Measurements from ENCODE around the gene FOS. TPM values are rescaled to one million over a fixed set of nuclear protein-coding genes. Genes with fewer than 3 reads are reported as not detected.

The FOS gene
- total RNA-seq, 1 experiment from 2014 or later: 149 TPM

- no TSS peak for BruUV-seq (replicated peaks)
- Mint-ChIP-seq H3K27ac (ENCODE audit: unreplicated experiment) (no peak overlapping the region), H3K36me3 (ENCODE audit: insufficient read depth, unreplicated experiment) (peaks cover 30% of the 10 kb centered on the region), H3K4me1 (ENCODE audit: low read depth, unreplicated experiment) (peaks cover 17% of the 10 kb centered on the region), H3K4me3 (ENCODE audit: low read depth, unreplicated experiment) (no peak overlapping the region), H3K27me3 (ENCODE audit: unreplicated experiment) (no peaks in the 10 kb centered on the region), H3K9me3 (ENCODE audit: low read depth, unreplicated experiment) (no peaks in the 10 kb centered on the region)
- TF ChIP-seq, protein P1, sequence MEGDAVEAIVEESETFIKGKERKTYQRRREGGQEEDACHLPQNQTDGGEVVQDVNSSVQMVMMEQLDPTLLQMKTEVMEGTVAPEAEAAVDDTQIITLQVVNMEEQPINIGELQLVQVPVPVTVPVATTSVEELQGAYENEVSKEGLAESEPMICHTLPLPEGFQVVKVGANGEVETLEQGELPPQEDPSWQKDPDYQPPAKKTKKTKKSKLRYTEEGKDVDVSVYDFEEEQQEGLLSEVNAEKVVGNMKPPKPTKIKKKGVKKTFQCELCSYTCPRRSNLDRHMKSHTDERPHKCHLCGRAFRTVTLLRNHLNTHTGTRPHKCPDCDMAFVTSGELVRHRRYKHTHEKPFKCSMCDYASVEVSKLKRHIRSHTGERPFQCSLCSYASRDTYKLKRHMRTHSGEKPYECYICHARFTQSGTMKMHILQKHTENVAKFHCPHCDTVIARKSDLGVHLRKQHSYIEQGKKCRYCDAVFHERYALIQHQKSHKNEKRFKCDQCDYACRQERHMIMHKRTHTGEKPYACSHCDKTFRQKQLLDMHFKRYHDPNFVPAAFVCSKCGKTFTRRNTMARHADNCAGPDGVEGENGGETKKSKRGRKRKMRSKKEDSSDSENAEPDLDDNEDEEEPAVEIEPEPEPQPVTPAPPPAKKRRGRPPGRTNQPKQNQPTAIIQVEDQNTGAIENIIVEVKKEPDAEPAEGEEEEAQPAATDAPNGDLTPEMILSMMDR (IDR thresholded peaks at IDR 0.05; ENCODE audit: unreplicated experiment): no peak
- intact Hi-C loops (cut with micrococcal nuclease; ENCODE audit: unreplicated experiment): no loop called here
- no peak for DNase-seq
- CTCF ChIA-PET: interaction anchor here (0.6 kb wide), 1 partner anchor 1890 kb away, joined by 3 read pairs; the partner anchor contains the start of gene TMEM63C
These were observed 12.7 kb downstream of the FOS start for GRCh38 chr14:75291331-75291730.

GRCh38 chr14:75292101-75292563, 13.5 kb downstream of the FOS start:
- H3K27ac Mint-ChIP-seq (ENCODE audit: unreplicated experiment): no peak overlapping the region

DNA sequence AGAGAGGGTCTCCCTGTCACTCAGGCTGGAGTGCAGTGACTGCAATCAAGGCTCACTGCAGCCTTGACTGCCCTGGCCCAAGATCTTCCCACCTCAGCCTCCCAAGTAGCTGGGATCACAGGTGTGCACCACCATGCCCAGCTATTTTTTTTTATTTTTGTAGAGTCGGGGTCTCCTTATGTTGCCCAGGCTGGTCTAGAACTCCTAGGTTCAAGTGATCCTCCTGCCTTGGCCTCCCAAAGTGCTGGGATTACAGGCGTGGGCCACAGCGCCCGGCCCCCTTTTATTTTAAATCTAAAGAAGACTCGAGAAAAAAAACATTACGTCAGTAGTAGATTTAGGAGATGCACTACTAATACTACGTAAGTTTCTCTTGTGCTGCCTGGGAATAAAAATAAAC, 14.3 kb downstream of the FOS start:
- H3K4me3 Mint-ChIP-seq (ENCODE audit: low read depth, unreplicated experiment): peak overlapping the region; percentile 60
- H3K27ac Mint-ChIP-seq (ENCODE audit: unreplicated experiment): peak overlapping the region; percentile 97
- BruUV-seq (replicated peaks): no TSS peak
- no peaks in the 10 kb centered on the region for H3K27me3 Mint-ChIP-seq (ENCODE audit: unreplicated experiment)
- TF ChIP-seq, protein P1 (IDR thresholded peaks at IDR 0.05; ENCODE audit: unreplicated experiment): no peak
- H3K9me3 Mint-ChIP-seq (ENCODE audit: low read depth, unreplicated experiment): no peaks in the 10 kb centered on the region
- CTCF ChIA-PET: interaction anchor here (1.0 kb wide), 1 partner anchor 10 kb away, joined by 3 read pairs; no protein-coding TSS in a partner anchor
- intact Hi-C loops (cut with micrococcal nuclease; ENCODE audit: unreplicated experiment): no loop called here
- peaks cover 30% of the 10 kb centered on the region for H3K36me3 Mint-ChIP-seq (ENCODE audit: insufficient read depth, unreplicated experiment)
- no peak for DNase-seq
- H3K4me1 Mint-ChIP-seq (ENCODE audit: low read depth, unreplicated experiment): peaks cover 14% of the 10 kb centered on the region

More at GRCh38 chr14:75292101-75292563, 13.5 kb downstream of the FOS start:
- no peaks in the 10 kb centered on the region for H3K27me3 Mint-ChIP-seq (ENCODE audit: unreplicated experiment)
- H3K36me3 Mint-ChIP-seq (ENCODE audit: insufficient read depth, unreplicated experiment): peaks cover 30% of the 10 kb centered on the region
- DNase-seq: no peak
- H3K4me3 Mint-ChIP-seq (ENCODE audit: low read depth, unreplicated experiment): no peak overlapping the region
- peaks cover 14% of the 10 kb centered on the region for H3K4me1 Mint-ChIP-seq (ENCODE audit: low read depth, unreplicated experiment)
- intact Hi-C loops (cut with micrococcal nuclease; ENCODE audit: unreplicated experiment): no loop called here
- TF ChIP-seq, protein P1 (IDR thresholded peaks at IDR 0.05; ENCODE audit: unreplicated experiment): no peak
- H3K9me3 Mint-ChIP-seq (ENCODE audit: low read depth, unreplicated experiment): no peaks in the 10 kb centered on the region
- CTCF ChIA-PET: interaction anchor here (1.0 kb wide), 1 partner anchor 9 kb away, joined by 3 read pairs; no protein-coding TSS in a partner anchor
- no TSS peak for BruUV-seq (replicated peaks)

DNA sequence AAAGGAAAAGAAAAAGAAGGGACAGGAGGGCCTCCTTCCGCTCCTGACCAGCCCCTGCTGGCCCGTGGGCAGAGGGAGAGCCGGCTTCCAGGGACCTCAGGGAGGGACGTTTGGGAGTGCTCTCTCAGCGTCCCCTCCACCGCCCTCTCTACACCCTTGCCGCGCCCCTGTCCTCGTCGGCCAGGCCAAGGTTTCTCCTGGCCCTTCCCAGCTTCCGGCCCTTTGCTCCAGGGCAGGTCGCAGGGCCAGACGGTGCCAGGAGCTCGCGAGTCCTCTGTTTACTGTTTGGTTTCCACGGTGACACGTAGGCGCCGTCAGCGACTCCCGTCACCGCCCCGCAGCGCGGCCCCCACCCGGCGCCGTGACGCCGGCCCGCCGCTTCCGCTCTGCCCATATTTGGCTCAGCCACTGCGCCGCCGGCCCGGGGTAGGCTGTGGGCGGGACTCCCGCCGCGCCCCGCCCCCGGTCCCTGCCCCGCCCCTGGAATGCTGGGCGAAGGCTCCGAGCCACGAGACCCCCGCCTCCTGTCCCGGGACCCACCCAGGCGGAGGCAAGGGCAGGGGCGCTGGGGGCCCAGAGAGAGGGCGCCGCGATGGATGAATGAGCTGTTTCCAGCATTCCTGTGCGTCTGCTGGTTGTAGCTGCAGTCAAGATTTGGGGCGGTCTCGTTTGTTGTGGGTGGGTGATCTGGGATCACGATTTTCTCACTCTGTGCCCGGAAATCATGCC, 15.5 kb downstream of the FOS start:
- Mint-ChIP-seq H3K27ac (ENCODE audit: unreplicated experiment) (peak overlapping the region; percentile 97), H3K9me3 (ENCODE audit: low read depth, unreplicated experiment) (no peaks in the 10 kb centered on the region), H3K27me3 (ENCODE audit: unreplicated experiment) (no peaks in the 10 kb centered on the region), H3K36me3 (ENCODE audit: insufficient read depth, unreplicated experiment) (peaks cover 34% of the 10 kb centered on the region), H3K4me1 (ENCODE audit: low read depth, unreplicated experiment) (peaks cover 21% of the 10 kb centered on the region), H3K4me3 (ENCODE audit: low read depth, unreplicated experiment) (peak overlapping the region; percentile 60)
- CTCF ChIA-PET: interaction anchor here (0.7 to 2.8 kb wide), 6 partner anchors 10 to 162 kb away, joined by 3 to 10 read pairs (median 5); no protein-coding TSS in a partner anchor
- peak; percentile 96 for DNase-seq
- BruUV-seq (replicated peaks): no TSS peak
- intact Hi-C loops (cut with micrococcal nuclease; ENCODE audit: unreplicated experiment): no loop called here
- TF ChIP-seq, protein P1 (IDR thresholded peaks at IDR 0.05; ENCODE audit: unreplicated experiment): no peak

All from Calu3 (cell line).